Cardiac atrium fibroblast (primary cell): ENCODE measurements around the gene ABO. TPM values are rescaled to one million over a fixed set of nuclear protein-coding genes. Genes with fewer than 3 reads are reported as not detected.

Source experiments
- total RNA-seq: library from RNA; depleted of rRNA; stranded (reverse); fragments of >200 nt; gene quantifications from 2 replicates; pipeline ENCODE4 v1.2.3, GENCODE V29; 2015

ABO gene
- total RNA-seq, result not detected in 2 replicates

GRCh38 chr9:133275105-133276000, at the start of gene ABO:
Gene ABO (minus strand): TSS chr9:133275201.

DNA sequence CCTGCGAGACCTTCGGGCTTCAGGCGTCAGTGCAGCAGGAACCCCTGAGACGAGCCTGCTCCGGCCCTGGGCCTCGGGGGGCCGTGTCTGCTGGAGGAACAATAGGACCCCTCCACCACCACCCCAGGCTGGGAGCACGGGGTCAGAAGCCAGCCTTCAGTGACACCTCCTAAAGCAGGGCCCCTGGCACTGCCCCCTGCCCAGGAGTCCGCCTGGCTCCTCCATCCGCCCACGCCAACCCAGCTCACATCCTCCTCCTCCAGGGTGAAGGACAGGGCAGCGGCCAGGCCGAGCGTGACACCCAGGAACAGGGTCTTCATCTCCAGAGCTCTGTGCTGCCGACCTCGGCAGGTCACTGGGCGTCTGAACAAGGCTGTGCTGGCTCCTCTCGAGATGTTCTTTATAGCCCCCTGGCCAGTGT, 66.1 kb downstream of the ABO start, which contains the start of gene OBP2B:
Gene OBP2B (minus strand): TSS at position 371 of the 421 bp plus-strand sequence. CDS start 51 bp downstream, at position 320.

Other genes with a start within 250 kb of the ABO start
- 29.6 and 31.8 TPM in 2 replicates for gene GTF3C5, start 244.2 kb downstream of the ABO start, total RNA-seq
- gene CEL, start 213.2 kb downstream of the ABO start, total RNA-seq, result 0.16 and 0.36 TPM in 2 replicates
- 30.5 and 32.1 TPM in 2 replicates for gene RALGDS, start 154.0 kb downstream of the ABO start, total RNA-seq
- 4.1 and 6.3 TPM in 2 replicates for gene GBGT1, start 111.3 kb downstream of the ABO start, total RNA-seq
- not detected in 2 replicates for gene OBP2B, start 66.0 kb downstream of the ABO start, total RNA-seq
- 14.3 and 23.1 TPM in 2 replicates for gene SURF6, start 61.0 kb upstream of the ABO start, total RNA-seq
- gene MED22, start 72.9 kb upstream of the ABO start, total RNA-seq, result 20.7 and 30.9 TPM in 2 replicates
- gene RPL7A, start 73.0 kb upstream of the ABO start, total RNA-seq, result 2,808 and 3,173 TPM in 2 replicates
- 24.5 and 26.9 TPM in 2 replicates for gene SURF1, start 81.3 kb upstream of the ABO start, total RNA-seq
- gene SURF2, start 81.3 kb upstream of the ABO start, total RNA-seq, result 8.7 and 27.4 TPM in 2 replicates
- gene SURF4, start 100.9 kb upstream of the ABO start, total RNA-seq, result 391 and 461 TPM in 2 replicates
- gene STKLD1, start 101.2 kb upstream of the ABO start, total RNA-seq, result not detected in 2 replicates
- 17.9 and 25.1 TPM in 2 replicates for gene REXO4, start 142.8 kb upstream of the ABO start, total RNA-seq
- gene ADAMTS13, start 147.2 kb upstream of the ABO start, total RNA-seq, result 1.4 and 1.5 TPM in 2 replicates
- gene CACFD1, start 184.8 kb upstream of the ABO start, total RNA-seq, result 4.2 and 9.9 TPM in 2 replicates
- gene SLC2A6, start 203.9 kb upstream of the ABO start, total RNA-seq, result 50.4 and 66.9 TPM in 2 replicates
- gene MYMK, start 249.8 kb upstream of the ABO start, total RNA-seq, result not detected in 2 replicates